ENCODE measurements around the gene ATP2B1.

DNA sequence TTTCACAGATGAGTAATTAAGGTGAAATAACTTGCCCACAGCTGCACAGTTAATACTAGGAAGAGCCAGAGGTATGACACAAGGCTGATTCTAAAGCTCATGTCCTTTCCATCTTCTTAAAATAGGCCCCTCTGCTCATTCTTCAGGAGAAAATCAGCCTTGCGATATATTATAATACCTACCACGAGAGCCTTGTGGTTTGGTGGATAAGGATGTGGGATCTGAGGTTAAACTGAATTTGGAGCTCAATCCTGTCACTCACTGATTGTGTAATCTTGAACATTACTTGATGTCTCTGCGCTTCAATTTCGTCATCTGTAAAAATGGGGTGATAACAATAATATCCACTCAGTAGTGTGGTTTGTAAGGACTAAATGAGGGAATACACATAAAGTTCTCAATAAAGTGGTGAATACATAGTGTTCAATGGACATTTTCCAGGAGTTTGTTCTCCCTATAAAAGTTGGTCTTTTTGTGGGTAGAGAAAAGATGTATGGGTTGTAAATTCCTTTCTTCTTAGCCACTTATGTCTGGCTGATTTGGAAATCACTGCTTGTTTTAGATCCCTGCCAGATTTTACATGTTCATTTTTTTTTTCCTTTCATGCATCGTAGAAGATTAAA lies 25.1 kb upstream of the ATP2B1 start:
- TF ChIP-seq EP300 (IDR thresholded peaks at IDR 0.05) (no peak), POLR2AphosphoS5 (IDR thresholded peaks at IDR 0.05) (no peak)
- TF ChIP-seq, protein P1, sequence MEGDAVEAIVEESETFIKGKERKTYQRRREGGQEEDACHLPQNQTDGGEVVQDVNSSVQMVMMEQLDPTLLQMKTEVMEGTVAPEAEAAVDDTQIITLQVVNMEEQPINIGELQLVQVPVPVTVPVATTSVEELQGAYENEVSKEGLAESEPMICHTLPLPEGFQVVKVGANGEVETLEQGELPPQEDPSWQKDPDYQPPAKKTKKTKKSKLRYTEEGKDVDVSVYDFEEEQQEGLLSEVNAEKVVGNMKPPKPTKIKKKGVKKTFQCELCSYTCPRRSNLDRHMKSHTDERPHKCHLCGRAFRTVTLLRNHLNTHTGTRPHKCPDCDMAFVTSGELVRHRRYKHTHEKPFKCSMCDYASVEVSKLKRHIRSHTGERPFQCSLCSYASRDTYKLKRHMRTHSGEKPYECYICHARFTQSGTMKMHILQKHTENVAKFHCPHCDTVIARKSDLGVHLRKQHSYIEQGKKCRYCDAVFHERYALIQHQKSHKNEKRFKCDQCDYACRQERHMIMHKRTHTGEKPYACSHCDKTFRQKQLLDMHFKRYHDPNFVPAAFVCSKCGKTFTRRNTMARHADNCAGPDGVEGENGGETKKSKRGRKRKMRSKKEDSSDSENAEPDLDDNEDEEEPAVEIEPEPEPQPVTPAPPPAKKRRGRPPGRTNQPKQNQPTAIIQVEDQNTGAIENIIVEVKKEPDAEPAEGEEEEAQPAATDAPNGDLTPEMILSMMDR (IDR thresholded peaks at IDR 0.05): no peak

Measured in suprapubic skin (tissue), 4 donors.